KOPT-K1 (cell line): ENCODE data around the gene POMGNT2.
A peak's percentile ranks its signal among the peaks of the same experiment; 100 is the strongest.

ENCODE experiments used
- H3K27ac ChIP-seq: fragments of 200-600 bp; sonication (generic); 2 replicates; pipeline ENCODE4 v1.5.1; 2016; ENCODE audit warnings: antibody characterized with exemption, mild to moderate bottlenecking, low read depth, low read length; ENCODE audit not compliant: poor library complexity, severe bottlenecking
- H3K36me3 ChIP-seq: fragments of 200-600 bp; sonication (generic); 2 replicates; pipeline ENCODE4 v1.5.1; 2017; ENCODE audit warnings: antibody characterized with exemption, mild to moderate bottlenecking, low read length, moderate library complexity; ENCODE audit not compliant: insufficient read depth
- H3K9me3 ChIP-seq: fragments of 200-600 bp; sonication (generic); 2 replicates; pipeline ENCODE4 v1.5.1; 2017; ENCODE audit warnings: antibody characterized with exemption, low read length, mild to moderate bottlenecking; ENCODE audit not compliant: insufficient read depth, poor library complexity, severe bottlenecking

The POMGNT2 gene

DNA sequence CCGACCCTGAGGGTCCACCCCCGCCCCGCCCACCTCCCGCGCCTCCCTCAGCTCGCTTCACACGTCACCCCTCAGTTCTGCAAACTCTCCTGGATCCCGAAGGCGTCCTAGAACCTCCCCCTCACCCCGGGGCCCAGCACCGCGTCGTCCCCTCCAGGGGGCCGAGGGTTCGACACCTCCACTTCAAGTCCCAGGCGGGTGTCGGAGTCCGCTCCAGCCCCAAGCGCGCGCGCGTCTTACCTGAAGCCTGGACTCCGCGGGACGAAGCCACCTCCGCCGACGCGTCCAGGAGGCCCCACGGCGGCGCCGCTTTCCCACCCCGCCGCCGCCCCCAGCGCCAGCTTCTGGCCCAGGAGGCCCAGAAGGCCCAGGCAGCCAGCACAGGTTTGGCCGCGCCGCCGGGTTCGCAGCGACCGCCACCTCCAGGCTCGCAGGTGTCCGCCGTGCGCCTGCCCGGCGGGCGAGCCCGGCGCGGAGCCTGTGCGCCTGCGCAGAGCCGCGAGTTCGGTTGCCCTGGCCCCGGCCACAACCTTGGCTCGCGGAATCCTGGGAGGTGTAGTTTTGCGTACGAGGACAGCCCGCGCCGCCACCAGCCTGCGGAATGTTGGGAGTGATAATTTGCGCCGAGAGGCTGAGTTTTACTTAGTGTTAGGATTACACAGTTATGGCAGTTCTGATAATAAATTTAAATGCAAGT is at the start of gene POMGNT2:
TSS of gene POMGNT2 (minus strand) at position 484 of the 697 bp plus-strand sequence. CDS start 24,648 bp downstream, outside the sequence.
- no peaks in the 10 kb centered on the region for H3K9me3 ChIP-seq
- H3K27ac ChIP-seq = peak within 1 kb of the TSS; percentile 54
- H3K36me3 ChIP-seq = no peaks in the 10 kb centered on the region

DNA sequence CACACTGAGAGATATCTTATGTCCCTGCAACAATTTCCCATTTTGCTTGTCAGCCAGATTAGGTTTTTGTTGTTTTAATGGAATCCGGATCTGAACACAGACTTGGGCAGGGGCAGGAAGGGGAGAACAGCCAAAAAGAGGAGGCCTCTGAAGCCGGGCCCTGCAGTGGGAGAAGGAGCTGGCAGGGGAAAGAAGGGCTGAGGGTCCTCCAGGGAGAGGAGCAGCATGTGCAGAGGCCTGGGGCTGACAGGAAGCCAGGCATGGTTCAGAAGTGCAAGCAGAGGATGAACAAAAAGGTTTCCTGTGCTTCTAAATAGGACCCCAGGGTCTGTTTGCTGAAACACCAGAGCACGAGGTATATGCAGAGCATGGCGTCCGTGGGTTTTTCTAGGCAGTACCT is 49.1 kb upstream of the POMGNT2 start:
- H3K27ac ChIP-seq = no peak overlapping the region
- H3K36me3 ChIP-seq = no peaks in the 10 kb centered on the region
- no peaks in the 10 kb centered on the region for H3K9me3 ChIP-seq

DNA sequence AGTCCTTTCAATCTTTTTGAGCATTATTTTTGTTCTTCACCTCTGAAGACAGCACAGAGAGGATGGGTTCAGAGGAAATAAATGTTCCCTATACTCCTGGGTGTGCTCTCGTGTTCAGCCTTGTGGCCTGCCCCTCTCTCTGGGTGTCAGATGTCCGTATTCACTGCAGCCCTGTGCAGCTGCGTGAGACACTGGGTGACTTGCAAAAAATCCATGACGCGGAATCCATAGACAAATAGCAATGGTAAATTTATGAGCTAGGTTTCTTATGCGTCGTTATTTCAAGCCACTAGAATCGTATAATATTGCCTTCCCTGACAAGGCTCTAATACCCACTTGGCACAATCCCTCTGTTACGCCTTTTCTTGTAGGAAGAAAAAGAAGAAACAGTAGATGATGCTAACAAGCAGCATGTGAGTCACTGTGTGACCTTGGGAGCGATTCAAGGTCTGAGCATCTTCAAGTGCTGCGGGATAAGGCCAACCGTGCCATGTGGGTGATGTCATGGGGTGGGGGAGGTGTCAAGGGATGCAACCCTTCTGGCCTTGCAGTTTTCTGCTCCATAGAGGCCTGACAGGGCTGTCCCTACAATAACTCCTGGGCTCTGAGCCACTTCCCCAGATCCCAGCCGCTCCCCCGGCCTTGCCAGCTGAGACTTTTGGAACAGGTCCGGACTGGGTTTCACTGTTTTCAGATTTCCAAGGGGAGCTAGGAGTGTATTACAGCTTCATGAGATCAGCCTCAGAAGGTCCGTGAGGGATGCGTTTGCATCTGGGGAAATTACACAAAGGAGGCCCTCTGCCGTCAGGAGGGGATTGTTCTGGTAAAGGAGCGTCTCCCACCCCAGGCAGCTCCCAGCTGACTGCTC is 47.6 kb upstream of the POMGNT2 start:
- no peak overlapping the region for H3K27ac ChIP-seq
- no peaks in the 10 kb centered on the region for H3K9me3 ChIP-seq

DNA sequence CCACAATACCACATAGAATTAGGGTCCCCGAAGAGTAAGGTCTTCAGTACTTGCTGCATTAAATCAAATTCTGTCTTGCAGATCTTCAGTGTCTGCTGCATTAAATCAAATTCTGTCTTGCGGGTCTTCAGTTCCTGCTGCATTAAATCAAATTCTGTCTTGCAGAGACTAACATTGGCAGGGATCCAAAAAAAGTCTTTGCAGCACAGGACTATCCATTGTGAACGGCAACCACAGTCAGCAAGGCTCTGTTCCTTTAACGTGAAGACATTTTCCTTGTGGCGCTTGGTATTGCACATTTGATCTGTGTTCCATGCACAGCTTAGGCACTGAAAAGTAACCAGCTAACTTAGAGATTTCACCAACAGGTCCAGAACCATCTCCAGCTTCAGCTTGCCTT is 46.8 kb upstream of the POMGNT2 start:
- Histone ChIP-seq H3K36me3 (no peaks in the 10 kb centered on the region), H3K9me3 (no peaks in the 10 kb centered on the region), H3K27ac (no peak overlapping the region)

More for the DNA sequence above, 47.6 kb upstream of the POMGNT2 start:
- H3K36me3 ChIP-seq = no peaks in the 10 kb centered on the region

DNA sequence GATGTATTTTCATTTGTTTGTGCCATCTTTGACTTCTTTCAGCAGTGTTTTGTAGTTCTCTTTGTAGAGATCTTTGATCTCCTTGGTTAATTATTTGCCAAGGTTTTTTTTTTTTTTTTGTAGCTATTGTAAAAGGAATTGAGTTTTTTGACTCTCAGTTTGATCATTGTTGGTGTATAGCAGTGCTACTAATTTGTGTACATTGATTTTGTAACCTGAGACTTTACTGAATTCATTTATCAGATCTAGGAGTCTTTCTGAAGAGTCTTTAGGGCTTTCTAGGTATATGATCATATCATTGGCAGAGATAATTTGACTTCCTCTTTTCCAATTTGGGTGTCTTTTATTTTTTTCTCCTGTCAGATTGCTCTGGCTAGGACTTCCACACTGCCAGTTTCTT is 42.2 kb upstream of the POMGNT2 start:
- no peaks in the 10 kb centered on the region for H3K36me3 ChIP-seq
- H3K27ac ChIP-seq = no peak overlapping the region
- no peaks in the 10 kb centered on the region for H3K9me3 ChIP-seq

DNA sequence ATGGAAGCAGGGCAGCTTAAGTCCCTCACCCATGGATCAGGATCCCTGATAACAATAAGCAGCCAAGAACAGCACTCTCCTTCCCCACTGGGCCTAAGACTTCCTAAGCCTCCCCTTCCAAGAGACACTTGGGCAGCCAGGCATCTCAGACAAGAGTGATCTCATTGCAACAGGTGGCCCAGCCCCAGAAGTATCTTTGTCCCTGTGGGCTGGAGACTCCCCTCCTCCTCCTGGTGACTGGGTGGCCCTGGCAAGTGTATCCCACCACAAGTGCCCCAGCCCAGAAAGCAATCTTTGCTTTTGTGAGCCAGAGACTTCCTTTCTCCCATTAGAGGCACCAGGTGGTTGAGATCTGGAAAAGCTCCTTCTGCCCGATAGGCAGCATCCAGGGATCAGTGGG is 40.7 kb upstream of the POMGNT2 start:
- Histone ChIP-seq H3K27ac (no peak overlapping the region), H3K36me3 (no peaks in the 10 kb centered on the region), H3K9me3 (no peaks in the 10 kb centered on the region)

DNA sequence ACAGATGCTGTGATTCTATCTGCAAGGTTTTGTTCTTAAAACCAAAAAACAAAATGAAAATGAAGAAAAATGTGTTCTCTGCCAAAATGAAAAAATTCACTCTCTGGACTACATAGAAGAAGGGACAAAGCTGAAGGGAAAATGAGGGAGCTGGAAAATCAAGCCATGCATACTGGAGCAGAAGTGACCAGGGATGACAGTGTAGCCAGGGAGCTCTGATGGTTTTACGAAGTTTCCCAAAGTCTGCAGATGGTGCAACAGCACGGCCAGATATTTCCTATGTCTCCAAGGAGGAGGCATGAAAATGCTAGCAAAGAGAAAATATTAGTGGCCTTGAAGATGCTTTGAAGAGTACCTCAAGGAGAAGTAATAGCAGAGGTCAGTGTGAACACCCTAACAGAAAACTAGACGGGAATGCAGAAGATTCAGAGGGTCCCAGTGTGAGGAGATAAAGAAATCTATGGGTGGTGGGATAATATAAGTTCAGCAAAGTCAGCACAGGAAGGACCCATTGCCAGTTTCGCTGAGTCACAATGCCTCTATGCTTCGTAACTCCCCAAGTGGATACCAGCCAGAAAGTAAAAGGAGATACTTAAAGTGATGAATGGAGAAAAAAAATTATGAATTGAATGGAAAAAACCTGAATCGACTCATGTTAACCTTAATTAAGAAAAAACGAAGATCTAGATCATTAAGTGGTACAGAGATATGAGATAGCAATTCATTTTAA is 39.0 kb upstream of the POMGNT2 start:
- no peak overlapping the region for H3K27ac ChIP-seq
- no peaks in the 10 kb centered on the region for H3K9me3 ChIP-seq
- H3K36me3 ChIP-seq = no peaks in the 10 kb centered on the region

DNA sequence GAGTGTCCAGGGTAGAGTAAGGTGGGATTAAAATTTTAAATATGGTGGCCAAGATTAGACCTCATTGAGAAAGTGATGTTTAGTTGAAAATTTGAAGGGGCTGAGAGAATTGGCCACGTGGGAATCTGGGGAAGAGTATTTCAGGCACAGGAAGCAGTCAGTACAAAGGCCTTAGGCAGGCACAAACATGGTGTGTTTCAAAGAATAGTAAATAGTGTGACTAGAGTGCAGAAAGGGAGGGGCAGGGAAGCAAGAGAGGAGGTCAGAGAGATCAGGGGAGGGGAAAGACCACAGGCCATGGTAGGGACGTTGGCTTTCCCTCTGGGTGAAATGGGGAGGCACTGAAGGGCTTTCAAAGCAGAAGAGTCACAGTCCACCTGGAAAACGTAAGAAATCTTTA is 36.6 kb upstream of the POMGNT2 start:
- no peaks in the 10 kb centered on the region for H3K9me3 ChIP-seq
- no peaks in the 10 kb centered on the region for H3K36me3 ChIP-seq
- no peak overlapping the region for H3K27ac ChIP-seq

DNA sequence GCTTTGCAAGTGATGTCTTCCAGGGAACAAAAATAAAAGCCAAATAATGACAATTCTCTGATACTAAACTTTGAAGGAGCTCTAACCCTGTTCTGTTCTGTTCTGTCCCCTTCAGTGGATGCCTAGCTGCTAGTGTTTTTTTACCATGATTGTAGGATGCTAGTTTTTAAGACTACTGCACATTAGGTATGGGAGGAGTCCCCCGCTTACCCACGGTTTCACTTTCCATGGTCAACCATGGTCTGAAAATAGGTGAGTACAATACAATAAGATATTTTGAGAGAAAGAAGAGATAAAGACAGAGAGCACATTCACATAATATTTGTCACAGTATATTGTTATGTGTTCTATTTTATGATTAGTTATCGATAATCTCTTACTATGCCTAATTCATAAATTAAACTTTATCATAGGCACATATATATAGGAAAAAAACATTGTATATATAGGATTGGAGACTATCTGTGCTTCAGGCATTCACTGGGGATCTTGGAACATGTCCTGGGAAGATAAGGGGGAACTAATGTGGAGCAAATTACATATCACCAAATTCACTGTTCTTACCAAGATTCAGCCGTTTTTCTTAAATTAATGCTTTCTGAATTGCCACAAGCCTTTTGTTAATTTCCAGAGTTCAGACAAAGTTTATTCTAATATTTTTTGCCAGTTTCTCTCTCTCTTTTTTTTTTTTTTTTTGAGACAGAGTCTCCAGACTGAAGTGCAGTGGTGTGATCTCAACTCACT is 32.8 kb upstream of the POMGNT2 start:
- Histone ChIP-seq H3K36me3 (no peaks in the 10 kb centered on the region), H3K9me3 (peaks cover 5% of the 10 kb centered on the region), H3K27ac (no peak overlapping the region)

DNA sequence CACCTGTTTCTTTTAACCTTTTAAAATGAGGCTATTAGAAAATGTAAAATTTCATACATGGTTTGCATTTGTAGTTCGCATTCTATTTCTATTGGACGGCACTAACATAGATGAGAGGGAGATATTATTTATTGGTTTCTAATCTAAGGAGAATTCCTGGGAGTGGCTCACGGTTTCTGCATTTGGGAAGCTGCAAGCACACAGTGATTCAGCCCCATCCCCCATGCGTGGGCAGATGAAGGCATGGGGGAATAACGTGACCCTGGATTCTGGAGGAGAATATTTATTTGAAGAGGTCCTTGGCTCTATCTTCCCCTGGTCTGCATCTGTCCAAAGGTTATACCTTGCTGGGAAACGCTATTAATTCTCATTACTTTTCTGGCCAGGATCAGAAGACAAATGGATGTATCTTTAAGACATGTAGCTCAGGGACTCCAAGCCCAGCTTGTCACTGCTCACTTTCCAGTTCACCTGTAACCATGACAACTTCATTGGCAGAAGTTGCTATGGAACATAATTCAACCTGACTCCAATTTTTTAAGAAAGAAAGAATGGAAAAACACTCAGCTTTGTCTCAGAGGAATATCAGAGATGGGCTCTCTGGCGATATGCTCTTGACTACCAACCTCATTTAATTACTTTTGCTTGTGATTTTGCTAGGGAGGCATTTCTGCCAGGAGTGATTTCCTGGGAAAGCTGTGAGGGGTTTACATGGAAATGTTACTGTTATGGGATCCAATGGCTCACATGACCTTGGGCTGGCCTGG is 27.2 kb upstream of the POMGNT2 start:
- Histone ChIP-seq H3K27ac (no peak overlapping the region), H3K9me3 (peaks cover 5% of the 10 kb centered on the region), H3K36me3 (no peaks in the 10 kb centered on the region)

DNA sequence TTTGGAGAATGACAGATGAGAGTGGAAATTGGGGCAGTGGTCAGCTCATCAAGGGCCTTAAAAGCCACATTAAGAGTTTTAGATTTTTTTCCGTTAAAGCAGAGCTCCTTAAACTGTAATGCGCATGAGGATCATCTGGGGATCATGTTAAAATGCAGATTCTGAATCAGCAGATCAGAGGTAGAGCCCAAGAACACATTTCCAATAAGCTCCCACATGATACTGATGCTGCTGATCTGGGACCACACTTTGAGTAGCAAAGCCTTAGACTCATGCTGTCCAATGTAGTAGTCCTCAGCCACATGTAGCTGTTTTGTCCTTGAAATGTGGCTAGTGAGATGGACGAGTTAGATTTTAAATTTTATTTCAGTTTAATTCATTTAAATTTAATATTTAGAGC is 26.3 kb upstream of the POMGNT2 start:
- H3K36me3 ChIP-seq = no peaks in the 10 kb centered on the region
- no peak overlapping the region for H3K27ac ChIP-seq
- H3K9me3 ChIP-seq = peaks cover 5% of the 10 kb centered on the region

DNA sequence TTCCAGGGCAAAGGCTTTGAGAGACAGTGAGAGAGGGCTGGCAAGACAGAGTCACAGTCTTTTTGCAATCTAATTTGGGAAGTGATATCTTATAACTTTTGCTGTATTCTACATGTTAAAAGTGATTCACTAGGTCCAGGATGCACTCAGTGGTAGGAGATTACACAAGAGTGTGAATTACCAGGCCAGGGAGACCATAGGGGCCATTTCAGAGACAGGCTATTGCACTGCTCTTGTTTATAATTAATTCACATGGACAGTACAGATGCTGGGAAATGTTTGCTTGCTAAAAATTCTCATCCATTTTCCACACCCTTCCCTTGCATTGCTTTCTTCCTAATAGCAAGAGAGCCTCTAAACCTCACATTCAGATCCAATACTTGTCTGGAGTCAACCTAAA is 22.6 kb upstream of the POMGNT2 start:
- H3K36me3 ChIP-seq = no peaks in the 10 kb centered on the region
- H3K9me3 ChIP-seq = peaks cover 10% of the 10 kb centered on the region
- no peak overlapping the region for H3K27ac ChIP-seq

DNA sequence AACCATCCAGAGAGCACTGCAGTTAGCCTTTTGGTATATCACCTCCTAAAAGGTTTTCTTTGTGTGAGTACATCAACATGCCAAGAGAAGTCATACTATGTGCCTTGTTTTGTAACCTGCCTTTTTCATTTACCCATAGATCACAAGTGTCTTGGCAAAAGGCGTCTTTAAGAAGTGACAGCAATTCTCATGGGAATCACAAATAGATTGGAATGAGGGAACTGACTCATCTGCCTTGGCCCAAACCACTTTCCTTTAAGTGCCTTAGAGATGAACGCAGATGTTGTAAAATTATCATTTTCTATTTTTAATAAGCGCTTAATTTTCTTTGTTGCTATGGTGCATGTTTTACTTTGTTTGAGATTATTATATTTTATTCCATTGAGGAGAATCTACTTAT is 20.7 kb upstream of the POMGNT2 start:
- Histone ChIP-seq H3K9me3 (peaks cover 19% of the 10 kb centered on the region), H3K36me3 (no peaks in the 10 kb centered on the region)

DNA sequence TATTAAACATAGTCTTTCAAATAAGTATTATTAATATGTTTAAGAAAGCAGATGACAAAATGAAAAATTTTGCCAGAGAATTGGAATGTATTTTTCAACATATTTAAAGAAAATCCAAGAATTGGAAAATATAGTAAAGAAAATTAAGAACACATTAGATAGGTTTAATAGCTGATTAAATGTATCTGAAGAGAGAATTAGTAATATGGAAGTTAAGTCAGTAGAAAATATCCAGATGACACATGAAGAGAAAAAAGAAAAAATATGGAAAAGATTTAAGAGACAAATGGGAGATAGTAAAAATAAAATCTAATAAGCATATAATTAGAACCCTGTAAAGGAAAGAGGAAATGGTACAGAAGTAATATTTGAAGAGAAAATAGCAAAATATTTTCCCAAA is 18.0 kb upstream of the POMGNT2 start:
- Histone ChIP-seq H3K27ac (no peak overlapping the region), H3K36me3 (no peaks in the 10 kb centered on the region), H3K9me3 (peaks cover 19% of the 10 kb centered on the region)

More for the DNA sequence above, 20.7 kb upstream of the POMGNT2 start:
- H3K27ac ChIP-seq = no peak overlapping the region
